ENCODE measurements around the gene ERVMER34-1. TPM values are rescaled to one million over a fixed set of nuclear protein-coding genes. Genes with fewer than 3 reads are reported as not detected.

ERVMER34-1 gene
- total and polyA plus RNA-seq, 3 experiments from 2014 or later: 0.20 TPM; not detected in 2

GRCh38 chr4:52716364-52717151, 34.7 kb downstream of the ERVMER34-1 start:
- Histone ChIP-seq H3K27ac (ENCODE audit: low read depth, low read length) (no peak overlapping the region), H3K9me3 (ENCODE audit: low read length) (no peaks in the 10 kb centered on the region), H3K36me3 (ENCODE audit: insufficient read depth, low read length) (peaks cover 3% of the 10 kb centered on the region), H3K27me3 (ENCODE audit: insufficient read depth, low read length, poor library complexity, severe bottlenecking) (no peaks in the 10 kb centered on the region), H3K4me3 (ENCODE audit: low read length) (no peak overlapping the region), H3K4me1 (ENCODE audit: insufficient read depth, low read length) (peaks cover 35% of the 10 kb centered on the region)
- no peaks in the 10 kb centered on the region for H3K27me3 Mint-ChIP-seq
- peak overlapping the region in 3 of 8 donors; percentile 42 to 92 (median 69) for H3K27ac Mint-ChIP-seq
- ChIA-PET POLR2A (no interaction called here), CTCF (no interaction called here)
- H3K4me3 Mint-ChIP-seq: no peak overlapping the region
- peaks cover 8 to 48% (median 19%) of the 10 kb centered on the region in 3 donors for H3K36me3 Mint-ChIP-seq
- no peaks in the 10 kb centered on the region for H3K9me3 Mint-ChIP-seq
- no peak for DNase-seq
- peaks cover 36 to 57% (median 42%) of the 10 kb centered on the region in 3 donors for H3K4me1 Mint-ChIP-seq

GRCh38 chr4:52715914-52716313, 35.3 kb downstream of the ERVMER34-1 start:
- peaks cover 38% of the 10 kb centered on the region for H3K4me1 ChIP-seq (ENCODE audit: insufficient read depth, low read length)
- POLR2A ChIA-PET: no interaction called here
- H3K27ac Mint-ChIP-seq: peak overlapping the region in 3 of 8 donors; percentile 20 to 92 (median 69)
- peaks cover 8 to 48% (median 19%) of the 10 kb centered on the region in 3 donors for H3K36me3 Mint-ChIP-seq
- no peaks in the 10 kb centered on the region for H3K9me3 ChIP-seq (ENCODE audit: low read length)
- no peak overlapping the region for H3K4me3 ChIP-seq (ENCODE audit: low read length)
- H3K36me3 ChIP-seq (ENCODE audit: insufficient read depth, low read length): peaks cover 3% of the 10 kb centered on the region
- CTCF ChIA-PET: no interaction called here
- H3K27ac ChIP-seq (ENCODE audit: low read depth, low read length): no peak overlapping the region
- no peaks in the 10 kb centered on the region for H3K27me3 Mint-ChIP-seq
- no peak for DNase-seq
- H3K27me3 ChIP-seq (ENCODE audit: insufficient read depth, low read length, poor library complexity, severe bottlenecking): no peaks in the 10 kb centered on the region
- peaks cover 41 to 62% (median 47%) of the 10 kb centered on the region in 3 donors for H3K4me1 Mint-ChIP-seq
- peak overlapping the region in 1 of 7 donors; percentile 65 for H3K4me3 Mint-ChIP-seq
- no peaks in the 10 kb centered on the region for H3K9me3 Mint-ChIP-seq

- no peak for DNase-seq
- no peaks in the 10 kb centered on the region for H3K27me3 Mint-ChIP-seq
- Histone ChIP-seq H3K27ac (ENCODE audit: low read depth, low read length) (no peak overlapping the region), H3K4me3 (ENCODE audit: low read length) (no peak overlapping the region), H3K27me3 (ENCODE audit: insufficient read depth, low read length, poor library complexity, severe bottlenecking) (no peaks in the 10 kb centered on the region), H3K4me1 (ENCODE audit: insufficient read depth, low read length) (peaks cover 38% of the 10 kb centered on the region), H3K36me3 (ENCODE audit: insufficient read depth, low read length) (peaks cover 3% of the 10 kb centered on the region), H3K9me3 (ENCODE audit: low read length) (no peaks in the 10 kb centered on the region)
- H3K4me1 Mint-ChIP-seq: peaks cover 43 to 65% (median 50%) of the 10 kb centered on the region in 3 donors
- peak overlapping the region in 4 of 7 donors; percentile 13 to 70 (median 46) for H3K4me3 Mint-ChIP-seq
- POLR2A ChIA-PET: no interaction called here
- no peaks in the 10 kb centered on the region for H3K9me3 Mint-ChIP-seq
- CTCF ChIA-PET: no interaction called here
- H3K36me3 Mint-ChIP-seq: peaks cover 8 to 46% (median 19%) of the 10 kb centered on the region in 3 donors
- peak overlapping the region in 5 of 8 donors; percentile 54 to 92 (median 64) for H3K27ac Mint-ChIP-seq
Measured at GRCh38 chr4:52715255-52715897, 35.8 kb downstream of the ERVMER34-1 start.

- POLR2A ChIA-PET: no interaction called here
- H3K27ac Mint-ChIP-seq: peak overlapping the region in 6 of 8 donors; percentile 15 to 92 (median 83)
- no peaks in the 10 kb centered on the region for H3K9me3 ChIP-seq (ENCODE audit: low read length)
- H3K9me3 Mint-ChIP-seq: no peaks in the 10 kb centered on the region
- peaks cover 8 to 43% (median 17%) of the 10 kb centered on the region in 3 donors for H3K36me3 Mint-ChIP-seq
- peaks cover 43 to 65% (median 50%) of the 10 kb centered on the region in 3 donors for H3K4me1 Mint-ChIP-seq
- H3K4me1 ChIP-seq (ENCODE audit: insufficient read depth, low read length): peaks cover 38% of the 10 kb centered on the region
- peak overlapping the region; percentile 9 to 95 (median 93) for H3K4me3 Mint-ChIP-seq
- CTCF ChIA-PET: no interaction called here
- H3K27me3 Mint-ChIP-seq: no peaks in the 10 kb centered on the region
- no peak overlapping the region for H3K27ac ChIP-seq (ENCODE audit: low read depth, low read length)
- no peaks in the 10 kb centered on the region for H3K27me3 ChIP-seq (ENCODE audit: insufficient read depth, low read length, poor library complexity, severe bottlenecking)
- peaks cover 3% of the 10 kb centered on the region for H3K36me3 ChIP-seq (ENCODE audit: insufficient read depth, low read length)
- DNase-seq: no peak
- H3K4me3 ChIP-seq (ENCODE audit: low read length): no peak overlapping the region
Measured at GRCh38 chr4:52714597-52715254, 36.5 kb downstream of the ERVMER34-1 start.

- Histone ChIP-seq H3K4me3 (ENCODE audit: low read length) (peak overlapping the region; percentile 79), H3K4me1 (ENCODE audit: insufficient read depth, low read length) (peaks cover 38% of the 10 kb centered on the region), H3K27me3 (ENCODE audit: insufficient read depth, low read length, poor library complexity, severe bottlenecking) (no peaks in the 10 kb centered on the region), H3K9me3 (ENCODE audit: low read length) (no peaks in the 10 kb centered on the region), H3K36me3 (ENCODE audit: insufficient read depth, low read length) (peaks cover 3% of the 10 kb centered on the region), H3K27ac (ENCODE audit: low read depth, low read length) (peak overlapping the region; percentile 94)
- DNase-seq: no peak
- Mint-ChIP-seq H3K4me3 (peak overlapping the region; percentile 93 to 96 (median 94)), H3K9me3 (no peaks in the 10 kb centered on the region), H3K27me3 (no peaks in the 10 kb centered on the region), H3K36me3 (peaks cover 8 to 41% (median 17%) of the 10 kb centered on the region in 3 donors), H3K4me1 (peaks cover 43 to 65% (median 50%) of the 10 kb centered on the region in 3 donors), H3K27ac (peak overlapping the region; percentile 80 to 97 (median 96))
- CTCF ChIA-PET: interaction anchor here (1.3 kb wide), 1 partner anchor 9 kb away, joined by 4 read pairs; no protein-coding TSS in a partner anchor
- POLR2A ChIA-PET: interaction anchor here (1.8 to 3.1 kb wide), 3 partner anchors 9 to 1350 kb away, joined by 5 to 105 read pairs (median 11); partner anchors contain the start of gene DCUN1D4
Measured at GRCh38 chr4:52713456-52713937, 37.7 kb downstream of the ERVMER34-1 start.

GRCh38 chr4:52712251-52713130, 38.7 kb downstream of the ERVMER34-1 start:
- Histone ChIP-seq H3K27ac (ENCODE audit: low read depth, low read length) (peak overlapping the region; percentile 94), H3K27me3 (ENCODE audit: insufficient read depth, low read length, poor library complexity, severe bottlenecking) (no peaks in the 10 kb centered on the region), H3K36me3 (ENCODE audit: insufficient read depth, low read length) (peaks cover 3% of the 10 kb centered on the region), H3K4me3 (ENCODE audit: low read length) (peak overlapping the region; percentile 79), H3K9me3 (ENCODE audit: low read length) (no peaks in the 10 kb centered on the region), H3K4me1 (ENCODE audit: insufficient read depth, low read length) (peaks cover 38% of the 10 kb centered on the region)
- DNase-seq: peak; percentile 95 to 97 (median 97)
- Mint-ChIP-seq H3K9me3 (no peaks in the 10 kb centered on the region), H3K27ac (peak overlapping the region; percentile 92 to 97 (median 96)), H3K4me1 (peaks cover 43 to 58% (median 47%) of the 10 kb centered on the region in 3 donors), H3K36me3 (peaks cover 8 to 39% (median 17%) of the 10 kb centered on the region in 3 donors), H3K27me3 (no peaks in the 10 kb centered on the region), H3K4me3 (peak overlapping the region; percentile 93 to 96 (median 94))
- ChIA-PET POLR2A (interaction anchor here (0.9 to 3.1 kb wide), 9 partner anchors 10 to 1351 kb away, joined by 3 to 105 read pairs (median 5); partner anchors contain the start of genes DCUN1D4 and USP46), CTCF (interaction anchor here (0.7 to 2.0 kb wide), 8 partner anchors 8 to 167 kb away, joined by 3 to 10 read pairs (median 4); no protein-coding TSS in a partner anchor)

- H3K27ac ChIP-seq (ENCODE audit: low read depth, low read length): peak overlapping the region; percentile 45
- H3K9me3 ChIP-seq (ENCODE audit: low read length): no peaks in the 10 kb centered on the region
- Mint-ChIP-seq H3K4me3 (peak overlapping the region; percentile 68 to 95 (median 79)), H3K27ac (peak overlapping the region; percentile 45 to 92 (median 88)), H3K27me3 (no peaks in the 10 kb centered on the region), H3K9me3 (no peaks in the 10 kb centered on the region), H3K4me1 (peaks cover 43 to 57% (median 47%) of the 10 kb centered on the region in 3 donors), H3K36me3 (peaks cover 8 to 38% (median 17%) of the 10 kb centered on the region in 3 donors)
- peaks cover 38% of the 10 kb centered on the region for H3K4me1 ChIP-seq (ENCODE audit: insufficient read depth, low read length)
- peak overlapping the region; percentile 39 for H3K4me3 ChIP-seq (ENCODE audit: low read length)
- H3K36me3 ChIP-seq (ENCODE audit: insufficient read depth, low read length): peaks cover 3% of the 10 kb centered on the region
- ChIA-PET POLR2A (interaction anchor here (0.9 to 3.1 kb wide), 8 partner anchors 10 to 1352 kb away, joined by 3 to 105 read pairs (median 5); partner anchors contain the start of genes DCUN1D4 and USP46), CTCF (interaction anchor here (1.1 to 2.0 kb wide), 6 partner anchors 11 to 151 kb away, joined by 3 to 10 read pairs (median 4); no protein-coding TSS in a partner anchor)
- no peak for DNase-seq
- no peaks in the 10 kb centered on the region for H3K27me3 ChIP-seq (ENCODE audit: insufficient read depth, low read length, poor library complexity, severe bottlenecking)
Measured at GRCh38 chr4:52711834-52712250, 39.4 kb downstream of the ERVMER34-1 start.

Data from CD8-positive, alpha-beta memory T cell (primary cell).